NT2/D1 (cell line): ENCODE data around the gene PLEKHA4.
"Not testable (repeated sequence)": the region's sequence is repeated elsewhere in the genome, so short reads cannot be mapped to it uniquely, and the experiment has no call there.

Experiments
- SUZ12 ChIP-seq: IDR thresholded peaks from 2 replicates; pipeline ENCODE4 v1.6.1; 2011; ENCODE audit not compliant: insufficient read length, insufficient read depth; ENCODE audit errors: extremely low read depth
- YY1 ChIP-seq: IDR thresholded peaks from 2 replicates; pipeline ENCODE4 v1.6.1; 2011; ENCODE audit not compliant: insufficient read length, insufficient read depth
- ZNF274 ChIP-seq: IDR thresholded peaks from 2 replicates; pipeline ENCODE4 v1.6.1; 2011; ENCODE audit warnings: mild to moderate bottlenecking, low read depth, low read length

DNA sequence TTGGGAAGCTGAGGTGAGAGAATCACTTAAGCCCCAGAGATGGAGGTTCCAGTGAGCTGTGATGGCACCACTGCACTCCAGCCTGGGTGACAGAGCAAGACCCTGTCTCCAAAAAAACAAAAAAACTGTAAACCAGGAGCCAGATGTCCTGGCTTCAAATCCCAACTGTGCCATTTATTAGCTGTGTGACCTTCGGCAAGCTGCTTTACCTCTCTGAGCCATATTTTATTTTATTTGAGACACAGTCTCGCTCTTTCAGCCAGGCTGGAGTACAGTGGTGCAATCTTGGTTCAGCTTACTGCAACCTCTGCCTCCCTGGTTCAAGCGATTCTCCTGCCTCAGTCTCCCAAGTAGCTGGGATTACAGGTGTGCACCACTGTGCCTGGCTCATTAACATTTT, 21.8 kb downstream of the PLEKHA4 start:
- not testable (repeated sequence) for TF ChIP-seq ZNF274, SUZ12, YY1
